ENCODE results near the gene LRRC32. TPM values are rescaled to one million over a fixed set of nuclear protein-coding genes. Genes with fewer than 3 reads are reported as not detected.
A peak's percentile ranks its signal among the peaks of the same experiment; 100 is the strongest.
"Not testable (repeated sequence)": the region's sequence is repeated elsewhere in the genome, so short reads cannot be mapped to it uniquely, and the experiment has no call there.

The LRRC32 gene
- total RNA-seq, 2 experiments from 2014 or later, result 0.23 to 0.32 TPM

GRCh38 chr11:76626921-76627401 lies 43.6 kb downstream of the LRRC32 start:
- Mint-ChIP-seq H3K27ac (peak overlapping the region; percentile 82), H3K4me3 (peak overlapping the region; percentile 50), H3K36me3 (ENCODE audit: low read depth) (peaks cover 15% of the 10 kb centered on the region), H3K27me3 (ENCODE audit: low read depth) (peaks cover 21% of the 10 kb centered on the region), H3K9me3 (ENCODE audit: insufficient read depth) (peaks cover 9% of the 10 kb centered on the region), H3K4me1 (ENCODE audit: low read depth) (peaks cover 54% of the 10 kb centered on the region)
- DNase-seq (peak; percentile 87), ATAC-seq (peak; percentile 74)
- CTCF ChIA-PET, result no interaction called here
- POLR2A ChIA-PET, result no interaction called here

DNA sequence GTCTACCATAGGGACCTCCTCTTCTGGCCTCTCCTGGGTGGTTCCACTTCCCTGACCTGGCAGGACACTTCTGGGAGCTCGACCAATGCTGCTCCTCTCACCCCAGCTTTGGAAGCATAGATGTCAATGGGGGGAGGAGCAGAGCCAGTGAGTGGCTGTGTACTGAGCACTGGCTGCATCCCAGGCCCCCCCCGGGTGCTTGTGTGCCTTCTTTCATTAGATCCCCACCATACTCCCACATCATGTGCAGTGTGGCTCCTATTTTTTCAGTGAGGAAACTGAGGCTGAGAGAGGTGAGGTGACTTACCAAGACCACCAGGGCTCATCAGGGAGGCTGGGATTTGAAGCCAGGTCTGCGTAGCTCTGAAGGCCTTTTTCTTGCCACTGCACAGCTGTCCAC lies 44.3 kb downstream of the LRRC32 start:
- Mint-ChIP-seq H3K27me3 (ENCODE audit: low read depth) (peaks cover 21% of the 10 kb centered on the region), H3K9me3 (ENCODE audit: insufficient read depth) (peaks cover 9% of the 10 kb centered on the region), H3K36me3 (ENCODE audit: low read depth) (peaks cover 15% of the 10 kb centered on the region), H3K4me3 (no peak overlapping the region), H3K27ac (no peak overlapping the region), H3K4me1 (ENCODE audit: low read depth) (peaks cover 54% of the 10 kb centered on the region)
- CTCF ChIA-PET, result no interaction called here
- ATAC-seq (no peak), DNase-seq (no peak)
- POLR2A ChIA-PET, result interaction anchor here (0.6 kb wide), 1 partner anchor 942 kb away, joined by 4 read pairs; no protein-coding TSS in a partner anchor

GRCh38 chr11:76625472-76626186 lies 44.9 kb downstream of the LRRC32 start:
- H3K27me3 Mint-ChIP-seq (ENCODE audit: low read depth), result peaks cover 21% of the 10 kb centered on the region
- peaks cover 9% of the 10 kb centered on the region for H3K9me3 Mint-ChIP-seq (ENCODE audit: insufficient read depth)
- H3K4me1 Mint-ChIP-seq (ENCODE audit: low read depth), result peaks cover 54% of the 10 kb centered on the region
- no peak for DNase-seq
- ChIA-PET POLR2A (interaction anchor here (1.0 kb wide), 1 partner anchor 37 kb away, joined by 3 read pairs; no protein-coding TSS in a partner anchor), CTCF (no interaction called here)
- no peak for ATAC-seq
- H3K36me3 Mint-ChIP-seq (ENCODE audit: low read depth), result peaks cover 15% of the 10 kb centered on the region
- no peak overlapping the region for H3K4me3 Mint-ChIP-seq
- no peak overlapping the region for H3K27ac Mint-ChIP-seq

GRCh38 chr11:76624500-76625379 lies 45.8 kb downstream of the LRRC32 start:
- no peak overlapping the region for H3K27ac Mint-ChIP-seq
- peaks cover 15% of the 10 kb centered on the region for H3K36me3 Mint-ChIP-seq (ENCODE audit: low read depth)
- H3K27me3 Mint-ChIP-seq (ENCODE audit: low read depth), result peaks cover 21% of the 10 kb centered on the region
- ATAC-seq, result no peak
- peaks cover 9% of the 10 kb centered on the region for H3K9me3 Mint-ChIP-seq (ENCODE audit: insufficient read depth)
- peaks cover 45% of the 10 kb centered on the region for H3K4me1 Mint-ChIP-seq (ENCODE audit: low read depth)
- ChIA-PET POLR2A (interaction anchor here (1.0 kb wide), 1 partner anchor 36 kb away, joined by 3 read pairs; no protein-coding TSS in a partner anchor), CTCF (no interaction called here)
- no peak overlapping the region for H3K4me3 Mint-ChIP-seq
- no peak for DNase-seq

DNA sequence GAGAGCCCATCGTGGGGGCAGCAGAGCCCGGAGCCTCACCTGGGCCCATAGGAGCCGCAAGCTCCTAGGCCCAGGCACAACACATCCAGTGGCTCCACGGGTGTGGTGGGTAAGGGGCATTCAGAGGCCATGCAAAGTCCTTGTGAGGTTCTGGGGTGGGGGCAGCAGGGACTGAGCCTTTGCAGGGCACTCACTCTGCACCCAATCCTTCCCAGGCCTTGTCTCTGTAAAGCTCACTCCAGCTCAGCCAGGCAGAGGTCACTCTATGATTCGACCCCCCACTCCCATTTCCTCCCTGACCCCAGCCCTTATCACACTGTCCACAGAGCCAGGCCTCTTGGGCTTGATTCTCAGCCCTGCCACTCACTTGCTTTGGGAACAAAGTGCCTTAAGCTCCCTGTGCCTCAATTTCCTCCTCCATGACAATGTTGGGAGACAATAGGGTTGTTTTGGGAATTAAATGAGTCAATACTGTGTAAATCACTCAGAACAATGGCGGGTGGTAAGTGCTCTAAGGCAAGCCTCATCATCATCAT lies 46.6 kb downstream of the LRRC32 start:
- ATAC-seq (no peak), DNase-seq (no peak)
- no peak overlapping the region for H3K27ac Mint-ChIP-seq
- no peak overlapping the region for H3K4me3 Mint-ChIP-seq
- peaks cover 21% of the 10 kb centered on the region for H3K27me3 Mint-ChIP-seq (ENCODE audit: low read depth)
- ChIA-PET POLR2A (no interaction called here), CTCF (no interaction called here)
- H3K4me1 Mint-ChIP-seq (ENCODE audit: low read depth), result peaks cover 37% of the 10 kb centered on the region
- H3K36me3 Mint-ChIP-seq (ENCODE audit: low read depth), result peaks cover 15% of the 10 kb centered on the region
- peaks cover 10% of the 10 kb centered on the region for H3K9me3 Mint-ChIP-seq (ENCODE audit: insufficient read depth)

- no peak for ATAC-seq
- CTCF ChIA-PET, result no interaction called here
- no peak overlapping the region for H3K27ac Mint-ChIP-seq
- H3K9me3 Mint-ChIP-seq (ENCODE audit: insufficient read depth), result peaks cover 15% of the 10 kb centered on the region
- H3K4me3 Mint-ChIP-seq, result no peak overlapping the region
- DNase-seq, result no peak
- H3K4me1 Mint-ChIP-seq (ENCODE audit: low read depth), result peaks cover 31% of the 10 kb centered on the region
- peaks cover 23% of the 10 kb centered on the region for H3K27me3 Mint-ChIP-seq (ENCODE audit: low read depth)
- POLR2A ChIA-PET, result no interaction called here
- peaks cover 15% of the 10 kb centered on the region for H3K36me3 Mint-ChIP-seq (ENCODE audit: low read depth)
Observed at GRCh38 chr11:76623171-76623883, 47.2 kb downstream of the LRRC32 start.

GRCh38 chr11:76622493-76623094 lies 48.0 kb downstream of the LRRC32 start:
- CTCF ChIA-PET, result no interaction called here
- Mint-ChIP-seq H3K27me3 (ENCODE audit: low read depth) (peaks cover 24% of the 10 kb centered on the region), H3K9me3 (ENCODE audit: insufficient read depth) (peaks cover 15% of the 10 kb centered on the region), H3K4me3 (no peak overlapping the region), H3K4me1 (ENCODE audit: low read depth) (peaks cover 24% of the 10 kb centered on the region), H3K27ac (no peak overlapping the region), H3K36me3 (ENCODE audit: low read depth) (peaks cover 15% of the 10 kb centered on the region)
- POLR2A ChIA-PET, result no interaction called here
- no peak for DNase-seq
- no peak for ATAC-seq

DNA sequence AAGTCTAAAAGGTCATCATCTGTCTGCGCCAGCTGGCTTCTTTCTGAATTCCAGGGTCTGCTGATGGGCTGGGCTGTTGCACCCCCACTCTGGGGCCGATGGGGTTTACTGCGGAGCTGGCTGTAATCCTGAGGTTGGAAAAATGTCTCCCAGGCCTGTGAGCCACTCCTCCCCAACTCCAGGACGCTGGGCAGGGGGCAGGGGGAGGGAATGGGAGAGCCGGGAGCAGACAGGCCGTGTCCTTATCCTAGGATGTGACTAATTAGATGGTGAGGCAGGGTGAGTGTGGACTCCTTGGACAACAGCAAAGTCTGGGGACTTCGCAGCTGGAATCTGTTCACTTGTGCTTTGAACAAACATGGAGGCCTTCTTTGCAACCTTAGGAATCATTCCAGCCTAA lies 48.7 kb downstream of the LRRC32 start:
- CTCF ChIA-PET, result interaction anchor here (1.1 kb wide), 1 partner anchor 100 kb away, joined by 3 read pairs; no protein-coding TSS in a partner anchor
- POLR2A ChIA-PET, result no interaction called here

DNA sequence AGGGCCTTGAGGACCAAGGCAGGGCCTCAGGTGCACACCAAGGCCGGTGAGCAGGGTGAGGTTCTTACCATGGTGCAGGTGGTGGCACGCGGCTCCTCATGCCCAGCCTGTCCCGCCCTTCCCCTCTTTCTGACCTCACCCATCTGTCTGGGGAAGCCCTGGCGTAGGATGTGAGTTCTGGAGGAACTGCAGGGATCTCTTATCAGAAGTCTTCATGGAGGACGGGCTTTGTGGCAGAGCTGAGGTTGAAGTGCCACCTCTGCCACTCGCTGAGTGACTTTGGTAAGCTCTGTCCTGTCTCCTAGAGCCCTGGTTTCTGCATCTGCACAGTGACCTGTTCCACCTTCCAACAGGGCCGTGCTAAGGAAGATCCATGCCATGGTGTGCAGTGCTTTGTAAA lies 49.1 kb downstream of the LRRC32 start:
- Mint-ChIP-seq H3K9me3 (ENCODE audit: insufficient read depth) (peaks cover 15% of the 10 kb centered on the region), H3K27ac (no peak overlapping the region), H3K4me3 (no peak overlapping the region), H3K27me3 (ENCODE audit: low read depth) (peaks cover 24% of the 10 kb centered on the region), H3K4me1 (ENCODE audit: low read depth) (peaks cover 12% of the 10 kb centered on the region), H3K36me3 (ENCODE audit: low read depth) (peaks cover 12% of the 10 kb centered on the region)
- ChIA-PET CTCF (interaction anchor here (1.1 kb wide), 1 partner anchor 101 kb away, joined by 3 read pairs; no protein-coding TSS in a partner anchor), POLR2A (no interaction called here)
- ATAC-seq (no peak), DNase-seq (no peak)

More for the DNA sequence above, 48.7 kb downstream of the LRRC32 start:
- H3K27ac Mint-ChIP-seq, result no peak overlapping the region
- H3K4me3 Mint-ChIP-seq, result no peak overlapping the region
- H3K4me1 Mint-ChIP-seq (ENCODE audit: low read depth), result peaks cover 16% of the 10 kb centered on the region
- DNase-seq (no peak), ATAC-seq (no peak)
- peaks cover 15% of the 10 kb centered on the region for H3K9me3 Mint-ChIP-seq (ENCODE audit: insufficient read depth)
- peaks cover 14% of the 10 kb centered on the region for H3K36me3 Mint-ChIP-seq (ENCODE audit: low read depth)
- H3K27me3 Mint-ChIP-seq (ENCODE audit: low read depth), result peaks cover 24% of the 10 kb centered on the region

GRCh38 chr11:76620489-76620888 lies 50.1 kb downstream of the LRRC32 start:
- Mint-ChIP-seq H3K27ac (no peak overlapping the region), H3K36me3 (ENCODE audit: low read depth) (peaks cover 5% of the 10 kb centered on the region), H3K4me3 (no peak overlapping the region), H3K4me1 (ENCODE audit: low read depth) (peaks cover 3% of the 10 kb centered on the region), H3K9me3 (ENCODE audit: insufficient read depth) (peaks cover 10% of the 10 kb centered on the region), H3K27me3 (ENCODE audit: low read depth) (peaks cover 18% of the 10 kb centered on the region)
- ATAC-seq (no peak), DNase-seq (no peak)
- CTCF ChIA-PET, result no interaction called here
- POLR2A ChIA-PET, result no interaction called here

DNA sequence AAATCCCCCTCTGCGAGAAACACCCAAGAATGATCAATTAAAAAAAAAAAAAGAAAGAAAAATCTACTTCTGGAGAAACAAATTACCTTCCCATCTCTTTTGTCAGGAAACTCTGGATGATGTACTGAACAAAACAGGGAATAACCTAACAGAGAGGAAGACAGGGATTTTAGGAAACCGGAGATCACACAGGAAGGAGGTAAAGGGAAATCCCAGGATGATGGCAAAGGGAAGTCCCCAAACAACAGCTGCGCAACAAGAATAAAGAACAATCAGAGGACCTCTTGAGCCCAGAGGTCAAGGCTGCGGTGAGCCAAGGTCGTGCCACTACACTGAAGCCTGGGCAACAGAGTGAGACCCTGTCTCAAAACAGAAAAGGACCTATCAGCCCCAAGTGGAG lies 50.7 kb downstream of the LRRC32 start:
- CTCF ChIA-PET; H3K4me1 Mint-ChIP-seq (ENCODE audit: low read depth); POLR2A ChIA-PET; DNase-seq; H3K36me3 Mint-ChIP-seq (ENCODE audit: low read depth); H3K4me3 Mint-ChIP-seq; H3K27ac Mint-ChIP-seq; H3K9me3 Mint-ChIP-seq (ENCODE audit: insufficient read depth); ATAC-seq: not testable (repeated sequence)
- H3K27me3 Mint-ChIP-seq (ENCODE audit: low read depth), result peaks cover 13% of the 10 kb centered on the region

All from activated CD8-positive, alpha-beta T cell treated with anti-CD3 and anti-CD28 coated beads, Interleukin-2, amount 10 ng/mL, durations not matched to agents 7 days and 5 days (primary cell).